Keratinocyte (primary cell): ENCODE results near the gene MICAL2.

Experiments used
- EZH2 ChIP-seq: IDR thresholded peaks from one replicate; pipeline ENCODE4 v1.6.1; 2012; ENCODE audit warnings: inconsistent platforms, mild to moderate bottlenecking, low read length, moderate library complexity
- TF ChIP-seq, protein P1 (sequence below), 3 experiments: IDR thresholded peaks in 1 of 3; conservative IDR thresholded peaks in 1 of 3; optimal IDR thresholded peaks in 1 of 3; 2 replicates in 2 of 3; 3 replicates in 1 of 3; pipeline versions ENCODE3 to v1.5.1; 2011; ENCODE audit warnings: low read length in 3 of 3, mild to moderate bottlenecking in 3 of 3, moderate library complexity in 2 of 3, control low read depth in 1 of 3, inconsistent platforms in 1 of 3; ENCODE audit not compliant: insufficient read depth in 2 of 3; ENCODE audit errors: extremely low read depth in 1 of 3

DNA sequence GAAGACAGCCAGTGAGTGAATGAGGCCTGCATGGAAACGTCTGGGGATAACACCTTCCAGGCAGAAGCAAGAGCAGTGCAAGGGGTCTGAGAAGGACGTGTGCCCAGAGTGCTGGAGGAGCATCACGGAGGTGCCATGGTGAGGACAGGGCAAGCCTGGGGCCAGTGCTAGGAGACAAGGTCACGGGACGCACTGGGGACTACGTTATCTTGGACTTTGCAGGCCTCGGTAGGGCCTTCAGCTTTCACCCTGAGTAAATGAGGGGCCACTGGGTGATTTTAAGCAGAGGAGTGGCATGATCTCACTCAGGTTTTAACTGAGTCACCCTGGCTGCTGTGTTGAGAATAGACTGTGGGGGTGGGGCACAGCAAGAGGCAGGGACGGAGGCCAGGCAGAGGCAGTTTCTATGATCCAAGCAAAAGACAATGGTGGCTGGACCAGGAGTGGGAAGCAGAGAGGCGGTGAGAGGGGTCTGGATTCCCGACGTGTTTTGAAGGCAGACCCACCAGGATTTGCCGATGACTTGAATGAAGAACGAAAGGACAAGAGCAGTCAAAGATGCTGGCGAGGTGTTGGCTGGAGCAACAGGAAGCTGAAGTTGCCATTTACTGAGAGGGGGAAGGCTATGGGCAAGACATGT lies 164.3 kb downstream of the MICAL2 start:
- TF ChIP-seq, protein P1, sequence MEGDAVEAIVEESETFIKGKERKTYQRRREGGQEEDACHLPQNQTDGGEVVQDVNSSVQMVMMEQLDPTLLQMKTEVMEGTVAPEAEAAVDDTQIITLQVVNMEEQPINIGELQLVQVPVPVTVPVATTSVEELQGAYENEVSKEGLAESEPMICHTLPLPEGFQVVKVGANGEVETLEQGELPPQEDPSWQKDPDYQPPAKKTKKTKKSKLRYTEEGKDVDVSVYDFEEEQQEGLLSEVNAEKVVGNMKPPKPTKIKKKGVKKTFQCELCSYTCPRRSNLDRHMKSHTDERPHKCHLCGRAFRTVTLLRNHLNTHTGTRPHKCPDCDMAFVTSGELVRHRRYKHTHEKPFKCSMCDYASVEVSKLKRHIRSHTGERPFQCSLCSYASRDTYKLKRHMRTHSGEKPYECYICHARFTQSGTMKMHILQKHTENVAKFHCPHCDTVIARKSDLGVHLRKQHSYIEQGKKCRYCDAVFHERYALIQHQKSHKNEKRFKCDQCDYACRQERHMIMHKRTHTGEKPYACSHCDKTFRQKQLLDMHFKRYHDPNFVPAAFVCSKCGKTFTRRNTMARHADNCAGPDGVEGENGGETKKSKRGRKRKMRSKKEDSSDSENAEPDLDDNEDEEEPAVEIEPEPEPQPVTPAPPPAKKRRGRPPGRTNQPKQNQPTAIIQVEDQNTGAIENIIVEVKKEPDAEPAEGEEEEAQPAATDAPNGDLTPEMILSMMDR (optimal IDR thresholded peaks at IDR 0.05 in 1 of 3, IDR thresholded peaks at IDR 0.05 in 1 of 3, conservative IDR thresholded peaks at IDR 0.05 in 1 of 3; ENCODE audit: extremely low read depth in 1 of 3, insufficient read depth in 2 of 3, low read length in 3 of 3): no peak
- no peak for TF ChIP-seq EZH2
